ENCODE measurements around the gene PTGDS. TPM values are rescaled to one million over a fixed set of nuclear protein-coding genes. Genes with fewer than 3 reads are reported as not detected.

PTGDS gene
- total RNA-seq, 1 donor, result 10.8 TPM

- H3K9me3 ChIP-seq (ENCODE audit: low read depth, low read length), result no peaks in the 10 kb centered on the region
- peaks cover 76% of the 10 kb centered on the region for H3K4me1 ChIP-seq (ENCODE audit: insufficient read depth, low read length)
- H3K4me3 ChIP-seq (ENCODE audit: low read length), result peak overlapping the region; percentile 43
- H3K27me3 ChIP-seq (ENCODE audit: insufficient read depth, low read length), result no peaks in the 10 kb centered on the region
Observed at GRCh38 chr9:137030006-137030405, 52.7 kb downstream of the PTGDS start.

DNA sequence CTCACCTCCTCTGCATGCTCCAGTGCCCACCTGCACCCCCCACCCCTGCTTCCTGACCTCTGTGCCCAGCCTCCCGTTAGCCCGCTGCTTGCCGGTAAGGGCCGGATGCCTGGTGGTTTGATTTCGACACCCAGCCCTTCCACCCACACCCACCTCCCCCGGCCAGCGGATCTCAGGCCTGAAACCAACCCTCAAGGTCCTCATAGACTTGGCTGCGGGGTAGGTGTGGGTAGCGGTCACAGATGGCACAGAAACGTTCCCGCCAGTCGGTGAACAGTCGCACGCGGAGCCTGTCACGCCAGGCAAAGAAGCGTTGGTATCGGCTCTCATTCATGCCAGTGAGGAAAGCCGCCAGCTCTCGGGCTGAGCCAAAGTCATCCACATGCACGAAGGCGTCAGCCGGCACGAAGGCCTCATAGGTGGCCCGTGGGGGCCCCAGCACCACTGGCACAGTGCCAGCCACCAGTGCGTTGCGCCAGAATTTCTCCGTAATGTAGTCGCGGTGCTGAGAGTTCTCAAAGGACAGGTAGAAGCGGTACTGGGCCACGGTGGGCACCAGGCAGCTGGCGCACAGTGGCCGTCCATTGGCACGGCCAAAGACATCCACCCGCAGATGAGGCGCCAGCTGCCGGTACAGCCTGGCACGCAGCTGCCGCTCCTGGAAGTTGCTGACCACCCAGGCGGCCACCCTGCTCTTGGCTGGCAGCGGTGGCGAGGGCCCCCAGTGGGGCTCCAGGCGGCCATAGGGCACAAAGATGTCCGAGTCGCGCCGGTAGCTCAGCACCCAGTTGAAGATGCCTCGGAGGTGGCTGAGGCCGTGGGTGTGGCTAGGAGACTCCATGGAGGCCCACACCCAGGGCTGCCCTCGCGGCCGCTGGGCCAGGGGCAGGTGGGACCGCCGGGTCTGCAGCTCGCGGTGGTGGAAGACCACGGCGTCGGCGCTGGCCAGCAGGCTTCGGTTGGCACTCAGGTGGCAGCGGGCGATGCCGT lies 53.5 kb downstream of the PTGDS start:
- Histone ChIP-seq H3K27me3 (ENCODE audit: insufficient read depth, low read length) (no peaks in the 10 kb centered on the region), H3K4me3 (ENCODE audit: low read length) (peak overlapping the region; percentile 43), H3K4me1 (ENCODE audit: insufficient read depth, low read length) (peaks cover 84% of the 10 kb centered on the region), H3K9me3 (ENCODE audit: low read depth, low read length) (no peaks in the 10 kb centered on the region)

Other genes with a start within 250 kb of the PTGDS start
- not detected for gene LCN10, start 234.6 kb upstream of the PTGDS start, total RNA-seq
- not detected for gene LCN6, start 229.0 kb upstream of the PTGDS start, total RNA-seq
- not detected for gene LCN8, start 219.3 kb upstream of the PTGDS start, total RNA-seq
- gene LCN15, start 213.0 kb upstream of the PTGDS start, total RNA-seq, result not detected
- gene TMEM141, start 186.2 kb upstream of the PTGDS start, total RNA-seq, result 16.1 TPM
- gene CCDC183, start 181.2 kb upstream of the PTGDS start, total RNA-seq, result 1.7 TPM
- gene RABL6, start 169.6 kb upstream of the PTGDS start, total RNA-seq, result 36.4 TPM
- gene AJM1, start 135.0 kb upstream of the PTGDS start, total RNA-seq, result 0.73 TPM
- gene PHPT1, start 128.1 kb upstream of the PTGDS start, total RNA-seq, result 14.0 TPM
- 0.52 TPM for gene MAMDC4, start 125.2 kb upstream of the PTGDS start, total RNA-seq
- 162 TPM for gene EDF1, start 111.2 kb upstream of the PTGDS start, total RNA-seq
- gene TRAF2, start 91.0 kb upstream of the PTGDS start, total RNA-seq, result 6.4 TPM
- 67.6 TPM for gene FBXW5, start 32.8 kb upstream of the PTGDS start, total RNA-seq
- not detected for gene C8G, start 32.3 kb upstream of the PTGDS start, total RNA-seq
- not detected for gene LCN12, start 25.2 kb upstream of the PTGDS start, total RNA-seq
- 0.10 TPM for gene LCNL1, start 5.5 kb downstream of the PTGDS start, total RNA-seq
- 23.6 TPM for gene PAXX, start 14.9 kb downstream of the PTGDS start, total RNA-seq
- gene CLIC3, start 19.1 kb downstream of the PTGDS start, total RNA-seq, result 3.4 TPM
- gene ABCA2, start 50.7 kb downstream of the PTGDS start, total RNA-seq, result 14.7 TPM
- gene FUT7, start 54.6 kb downstream of the PTGDS start, total RNA-seq, result 2.6 TPM
- gene NPDC1, start 68.7 kb downstream of the PTGDS start, total RNA-seq, result 2.5 TPM
- gene ENTPD2, start 76.6 kb downstream of the PTGDS start, total RNA-seq, result not detected
- 3.3 TPM for gene SAPCD2, start 93.1 kb downstream of the PTGDS start, total RNA-seq
- gene UAP1L1, start 100.0 kb downstream of the PTGDS start, total RNA-seq, result 6.2 TPM
- gene MAN1B1, start 109.5 kb downstream of the PTGDS start, total RNA-seq, result 30.3 TPM
- 86.9 TPM for gene DPP7, start 137.2 kb downstream of the PTGDS start, total RNA-seq
- gene GRIN1, start 161.7 kb downstream of the PTGDS start, total RNA-seq, result not detected
- gene LRRC26, start 192.5 kb downstream of the PTGDS start, total RNA-seq, result 0.21 TPM
- gene TMEM210, start 194.6 kb downstream of the PTGDS start, total RNA-seq, result not detected
- gene ANAPC2, start 211.1 kb downstream of the PTGDS start, total RNA-seq, result 36.7 TPM
- 38.2 TPM for gene SSNA1, start 211.2 kb downstream of the PTGDS start, total RNA-seq
- 2.4 TPM for gene TPRN, start 223.2 kb downstream of the PTGDS start, total RNA-seq
- 21.1 TPM for gene TMEM203, start 228.1 kb downstream of the PTGDS start, total RNA-seq
- gene NDOR1, start 228.2 kb downstream of the PTGDS start, total RNA-seq, result 9.2 TPM
- gene RNF208, start 244.7 kb downstream of the PTGDS start, total RNA-seq, result 0.31 TPM
- 0.21 TPM for gene CYSRT1, start 247.7 kb downstream of the PTGDS start, total RNA-seq
- gene RNF224, start 250.0 kb downstream of the PTGDS start, total RNA-seq, result 0.10 TPM

Data from mononuclear cell (primary cell).